Measurements from ENCODE around the gene REXO1. TPM values are rescaled to one million over a fixed set of nuclear protein-coding genes. Genes with fewer than 3 reads are reported as not detected.
"Not testable (repeated sequence)": the region's sequence is repeated elsewhere in the genome, so short reads cannot be mapped to it uniquely, and the experiment has no call there.

REXO1 gene
- polyA plus RNA-seq (2011; rRNA removed) (5.4 and 8.4 TPM in 2 replicates), polyA minus RNA-seq (2011; rRNA and poly(A)+ RNA removed) (7.1 and 9.0 TPM in 2 replicates)

- POLR2A ChIA-PET: no interaction called here
- Histone ChIP-seq H3K4me3 (ENCODE audit: low read depth, low read length) (peak within 1 kb of the TSS; percentile 96), H3K27ac (ENCODE audit: low read depth, low read length) (peak within 1 kb of the TSS; percentile 91), H3K9me3 (ENCODE audit: control insufficient read depth, insufficient read depth, low read length) (no peaks in the 10 kb centered on the region; the same call in 1 of the 2 replicates), H3K27me3 (ENCODE audit: control insufficient read depth, insufficient read depth, low read length) (no peaks in the 10 kb centered on the region)
- CTCF ChIA-PET: interaction anchor here (0.6 to 2.1 kb wide), 7 partner anchors 9 to 743 kb away, joined by 3 to 13 read pairs (median 3); no protein-coding TSS in a partner anchor
- DNase-seq (ENCODE audit: low read depth, low spot score): peak; percentile 81
- TF ChIP-seq CTCF (IDR thresholded peaks at IDR 0.05; ENCODE audit: low read depth, low read length): peak; percentile 87
These were observed at the start of gene REXO1 for GRCh38 chr19:1848399-1849131. Gene REXO1, minus strand, starts transcription at chr19:1848483. Its CDS starts 125 bp downstream, at chr19:1848358.

GRCh38 chr19:1896508-1896907 is 48.2 kb upstream of the REXO1 start:
- CTCF ChIA-PET: no interaction called here
- no peak for TF ChIP-seq CTCF (IDR thresholded peaks at IDR 0.05; ENCODE audit: low read depth, low read length)
- DNase-seq (ENCODE audit: low read depth, low spot score): no peak
- POLR2A ChIA-PET: interaction anchor here (0.5 to 0.7 kb wide), 2 partner anchors 9 to 406 kb away, joined by 5 to 6 read pairs; partner anchors contain the start of gene REEP6
- no peak overlapping the region for H3K4me3 ChIP-seq (ENCODE audit: low read depth, low read length)
- no peaks in the 10 kb centered on the region for H3K27me3 ChIP-seq (ENCODE audit: control insufficient read depth, insufficient read depth, low read length)
- no peaks in the 10 kb centered on the region for H3K9me3 ChIP-seq (ENCODE audit: control insufficient read depth, insufficient read depth, low read length)
- H3K27ac ChIP-seq (ENCODE audit: low read depth, low read length): no peak overlapping the region

- POLR2A ChIA-PET: no interaction called here
- H3K4me3 ChIP-seq (ENCODE audit: low read depth, low read length): no peak overlapping the region
- CTCF ChIA-PET: no interaction called here
- no peaks in the 10 kb centered on the region for H3K27me3 ChIP-seq (ENCODE audit: control insufficient read depth, insufficient read depth, low read length)
- TF ChIP-seq CTCF (IDR thresholded peaks at IDR 0.05; ENCODE audit: low read depth, low read length): no peak
- no peak overlapping the region for H3K27ac ChIP-seq (ENCODE audit: low read depth, low read length)
- no peak for DNase-seq (ENCODE audit: low read depth, low spot score)
- H3K9me3 ChIP-seq (ENCODE audit: control insufficient read depth, insufficient read depth, low read length): no peaks in the 10 kb centered on the region
These were observed 45.5 kb upstream of the REXO1 start for GRCh38 chr19:1893791-1894190.

GRCh38 chr19:1889907-1890306 is 41.6 kb upstream of the REXO1 start:
- no peak for DNase-seq (ENCODE audit: low read depth, low spot score)
- Histone ChIP-seq H3K4me3 (ENCODE audit: low read depth, low read length) (no peak overlapping the region), H3K9me3 (ENCODE audit: control insufficient read depth, insufficient read depth, low read length) (no peaks in the 10 kb centered on the region), H3K27ac (ENCODE audit: low read depth, low read length) (no peak overlapping the region), H3K27me3 (ENCODE audit: control insufficient read depth, insufficient read depth, low read length) (no peaks in the 10 kb centered on the region)
- no peak for TF ChIP-seq CTCF (IDR thresholded peaks at IDR 0.05; ENCODE audit: low read depth, low read length)
- POLR2A ChIA-PET: no interaction called here
- CTCF ChIA-PET: no interaction called here

GRCh38 chr19:1888385-1888784 is 40.1 kb upstream of the REXO1 start:
- DNase-seq (ENCODE audit: low read depth, low spot score): no peak
- ChIA-PET CTCF (no interaction called here), POLR2A (no interaction called here)

GRCh38 chr19:1886360-1886759 is 38.1 kb upstream of the REXO1 start:
- H3K27me3 ChIP-seq (ENCODE audit: control insufficient read depth, insufficient read depth, low read length); POLR2A ChIA-PET; H3K9me3 ChIP-seq (ENCODE audit: control insufficient read depth, insufficient read depth, low read length); H3K27ac ChIP-seq (ENCODE audit: low read depth, low read length); DNase-seq (ENCODE audit: low read depth, low spot score); H3K4me3 ChIP-seq (ENCODE audit: low read depth, low read length): not testable (repeated sequence)
- CTCF ChIA-PET: interaction anchor here (1.4 kb wide), 1 partner anchor 11 kb away, joined by 4 read pairs; no protein-coding TSS in a partner anchor

More at GRCh38 chr19:1888385-1888784, 40.1 kb upstream of the REXO1 start:
- Histone ChIP-seq H3K4me3 (ENCODE audit: low read depth, low read length) (no peak overlapping the region), H3K9me3 (ENCODE audit: control insufficient read depth, insufficient read depth, low read length) (no peaks in the 10 kb centered on the region), H3K27ac (ENCODE audit: low read depth, low read length) (no peak overlapping the region), H3K27me3 (ENCODE audit: control insufficient read depth, insufficient read depth, low read length) (no peaks in the 10 kb centered on the region)
- no peak for TF ChIP-seq CTCF (IDR thresholded peaks at IDR 0.05; ENCODE audit: low read depth, low read length)

- ChIA-PET CTCF (interaction anchor here (0.6 to 1.4 kb wide), 3 partner anchors 12 to 21 kb away, joined by 4 read pairs; no protein-coding TSS in a partner anchor), POLR2A (interaction anchor here (0.6 to 0.9 kb wide), 3 partner anchors 9 to 95 kb away, joined by 3 to 5 read pairs (median 4); no protein-coding TSS in a partner anchor)
- Histone ChIP-seq H3K4me3 (ENCODE audit: low read depth, low read length) (peak within 1 kb of the TSS; percentile 86), H3K27ac (ENCODE audit: low read depth, low read length) (peak within 1 kb of the TSS; percentile 31)
- not testable (repeated sequence) for H3K9me3 ChIP-seq (ENCODE audit: control insufficient read depth, insufficient read depth, low read length); H3K27me3 ChIP-seq (ENCODE audit: control insufficient read depth, insufficient read depth, low read length)
- DNase-seq (ENCODE audit: low read depth, low spot score): peak; percentile 72
These were observed 37.3 kb upstream of the REXO1 start, which contains the start of gene ABHD17A for GRCh38 chr19:1885398-1886119. Gene ABHD17A, minus strand, starts transcription at chr19:1885496. Its CDS starts 3,930 bp downstream, at chr19:1881566.
